GM18907 (cell line): Measurements from ENCODE around the gene SLC9A4.

ENCODE experiments used
- ATAC-seq: cut with Tn5 transposase; IDR thresholded peaks from one replicate; pipeline ENCODE4 v1.9.1; 2021; ENCODE audit warnings: mild to moderate bottlenecking, moderate library complexity; ENCODE audit not compliant: unreplicated experiment

SLC9A4 gene

DNA sequence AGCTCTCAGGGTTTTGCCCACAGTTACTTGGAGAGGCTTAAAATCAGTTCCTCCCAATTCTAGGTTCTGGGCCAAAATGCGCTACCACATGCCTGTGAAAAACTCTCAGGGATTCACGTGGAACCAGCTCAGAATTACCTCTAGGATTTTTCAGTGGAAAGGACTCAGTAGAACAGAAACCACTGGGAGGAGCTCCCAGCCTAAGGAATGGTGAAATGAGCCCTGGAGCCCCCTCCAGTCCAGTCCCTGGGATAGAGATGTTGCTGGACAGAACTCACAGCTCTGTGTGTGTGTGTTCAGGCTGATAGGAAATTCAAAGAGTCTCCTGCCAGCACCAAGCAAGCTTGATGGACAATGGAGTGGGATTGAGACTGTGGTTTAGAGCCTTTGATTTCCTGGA is 21.1 kb upstream of the SLC9A4 start:
- ATAC-seq: no peak

DNA sequence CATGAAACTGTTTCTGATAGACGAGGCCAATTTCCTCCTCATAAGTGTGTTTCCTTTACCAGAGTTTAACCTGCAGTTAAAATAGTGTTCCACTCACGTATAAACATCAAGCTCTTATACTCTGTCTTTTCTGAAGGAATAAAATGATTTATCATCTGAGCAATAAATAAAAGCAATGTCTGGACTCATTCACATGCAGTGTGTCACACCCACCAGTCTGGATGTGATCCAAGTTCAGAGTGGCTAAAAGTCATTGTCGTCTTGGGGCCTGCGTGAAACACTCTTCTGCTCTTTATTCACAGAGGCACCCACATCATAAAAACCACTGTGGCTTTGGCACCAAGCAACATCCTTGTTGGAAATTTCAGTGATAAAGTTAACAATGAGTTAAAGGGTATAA is 19.5 kb upstream of the SLC9A4 start:
- ATAC-seq: no peak

DNA sequence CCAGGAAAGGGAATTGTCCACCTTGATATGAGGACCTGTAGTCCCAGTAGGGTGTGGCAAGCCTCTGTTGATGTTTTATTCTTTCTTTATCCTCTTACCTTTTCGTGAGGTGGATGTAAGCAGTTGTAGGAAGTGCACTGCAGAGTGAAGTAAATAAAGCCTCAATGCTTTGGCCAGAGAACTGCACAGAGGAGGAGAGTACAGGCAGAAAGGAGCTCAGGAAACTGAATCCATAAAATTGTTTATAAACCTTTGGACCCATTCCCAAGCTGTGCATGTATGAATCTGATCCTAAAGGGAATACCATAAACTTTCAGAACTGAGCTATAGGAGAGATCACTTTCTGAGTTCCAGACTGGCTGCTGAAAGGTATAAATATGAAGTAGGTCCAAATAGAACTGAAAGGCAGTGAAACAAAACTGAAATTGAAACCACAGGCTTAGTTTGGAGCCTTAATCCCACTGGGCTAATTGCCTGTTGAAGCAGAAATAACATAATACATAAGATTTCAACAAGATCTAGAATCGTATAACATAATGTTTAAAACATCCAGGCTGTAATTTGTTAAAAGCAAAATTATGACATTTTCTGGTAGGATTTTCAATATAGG is 17.9 kb upstream of the SLC9A4 start:
- no peak for ATAC-seq

DNA sequence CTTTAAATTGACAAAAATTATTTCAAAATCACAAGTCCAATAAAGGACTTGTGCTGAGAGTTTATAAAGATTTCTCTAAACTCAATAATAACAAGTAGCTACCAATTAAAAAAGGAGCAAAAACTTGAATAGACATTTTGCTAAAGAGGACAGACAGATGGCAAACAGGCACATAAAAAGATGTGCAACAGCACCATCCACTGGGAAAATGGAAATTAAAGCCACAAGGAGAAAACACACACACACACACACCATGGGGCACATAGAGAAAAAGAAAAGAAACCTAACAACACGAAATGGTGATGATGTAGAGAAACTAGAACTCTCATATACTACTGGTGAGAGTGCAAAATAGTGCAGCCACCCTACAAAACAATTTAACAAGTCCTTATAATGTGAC is 12.6 kb upstream of the SLC9A4 start:
- no peak for ATAC-seq

DNA sequence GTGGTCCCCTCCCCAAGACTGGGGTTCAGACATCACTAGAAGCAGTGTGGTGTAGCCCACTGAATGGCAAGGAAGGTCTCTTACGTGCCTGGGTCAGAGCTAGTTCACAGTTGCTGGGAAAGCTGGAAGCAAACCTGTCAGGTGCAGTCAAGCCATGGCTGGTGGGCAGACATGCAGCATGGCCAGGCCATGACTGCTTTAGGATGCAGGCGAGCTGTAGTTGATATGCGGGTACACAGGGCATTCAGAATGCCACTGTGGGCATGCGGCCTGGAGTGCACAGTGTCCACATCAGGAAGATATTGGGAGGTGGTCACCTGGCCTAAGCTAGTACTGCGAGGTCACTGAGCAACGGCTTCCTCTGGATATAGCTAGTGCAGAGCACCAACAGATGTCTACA is 11.8 kb upstream of the SLC9A4 start:
- no peak for ATAC-seq

DNA sequence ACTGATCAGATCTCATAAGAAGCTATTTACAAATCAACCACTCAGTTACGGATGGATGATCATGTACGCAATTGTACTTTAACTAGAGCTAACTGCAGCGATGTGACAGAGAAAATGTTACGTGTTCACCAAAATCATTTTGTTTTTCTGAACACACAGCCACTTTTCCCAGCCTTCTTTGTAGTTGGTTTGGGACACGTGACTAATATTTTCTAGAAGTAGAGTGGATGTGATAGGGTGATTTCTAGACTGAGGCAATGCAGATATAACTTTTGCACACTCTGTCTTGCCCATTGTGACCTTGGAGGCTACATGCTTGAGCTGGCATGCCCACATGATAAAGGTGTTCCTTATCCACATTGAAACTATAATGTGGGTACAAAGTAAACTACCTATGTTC is 9.9 kb upstream of the SLC9A4 start:
- no peak for ATAC-seq

DNA sequence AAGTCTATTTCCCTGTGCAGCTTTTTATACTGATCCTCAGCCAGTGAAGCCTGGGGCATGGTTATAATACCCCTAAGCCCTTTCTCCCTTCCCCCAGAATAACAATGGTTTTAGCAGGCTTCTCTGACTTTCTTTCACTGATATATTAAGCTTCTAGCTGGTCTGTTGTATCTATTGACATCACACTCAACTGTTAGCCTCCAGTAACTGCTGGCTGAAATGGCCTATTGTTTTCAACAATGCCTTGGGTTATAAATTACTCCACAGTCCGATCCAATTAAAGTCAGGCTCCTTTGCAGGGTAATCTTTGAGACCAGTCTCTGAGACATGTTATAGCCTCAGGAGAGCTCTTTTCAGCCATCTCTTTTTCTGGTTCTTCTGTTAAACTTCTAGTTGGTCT is 2.9 kb upstream of the SLC9A4 start:
- ATAC-seq: no peak

DNA sequence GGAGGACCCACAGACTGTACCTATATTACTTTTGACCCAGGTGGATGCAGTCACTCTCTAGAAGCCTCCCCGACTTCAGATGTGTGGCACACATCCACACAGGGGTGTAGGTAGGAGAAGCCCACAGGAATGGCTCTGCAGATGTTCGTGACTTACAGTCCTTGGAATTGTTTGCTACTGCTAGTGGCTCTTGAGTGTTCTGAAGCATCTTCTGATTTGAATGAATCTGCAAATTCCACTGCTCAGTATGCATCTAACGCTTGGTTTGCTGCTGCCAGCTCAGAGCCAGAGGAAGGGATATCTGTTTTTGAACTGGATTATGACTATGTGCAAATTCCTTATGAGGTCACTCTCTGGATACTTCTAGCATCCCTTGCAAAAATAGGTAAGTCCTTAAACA is 605 bp downstream of the SLC9A4 start:
- no peak for ATAC-seq

DNA sequence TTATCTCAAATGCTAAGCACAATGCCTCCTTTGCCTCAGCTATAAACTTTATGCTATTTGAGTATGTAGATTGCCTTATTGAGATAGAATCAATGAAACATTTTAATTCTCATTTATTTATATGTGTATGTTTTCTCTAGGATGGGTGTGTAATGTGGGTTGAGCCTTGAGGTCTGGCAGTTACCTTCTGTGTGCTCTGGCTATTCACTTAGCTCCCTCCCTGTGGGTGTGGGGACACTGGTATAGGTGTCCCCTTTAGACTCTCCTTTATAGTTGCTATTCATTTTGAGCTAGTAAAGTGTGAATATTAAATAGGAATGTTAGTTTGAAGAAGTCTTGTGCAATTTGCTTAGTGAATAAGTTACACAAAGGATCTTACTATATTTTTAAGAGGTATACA is 1.8 kb downstream of the SLC9A4 start:
- no peak for ATAC-seq

DNA sequence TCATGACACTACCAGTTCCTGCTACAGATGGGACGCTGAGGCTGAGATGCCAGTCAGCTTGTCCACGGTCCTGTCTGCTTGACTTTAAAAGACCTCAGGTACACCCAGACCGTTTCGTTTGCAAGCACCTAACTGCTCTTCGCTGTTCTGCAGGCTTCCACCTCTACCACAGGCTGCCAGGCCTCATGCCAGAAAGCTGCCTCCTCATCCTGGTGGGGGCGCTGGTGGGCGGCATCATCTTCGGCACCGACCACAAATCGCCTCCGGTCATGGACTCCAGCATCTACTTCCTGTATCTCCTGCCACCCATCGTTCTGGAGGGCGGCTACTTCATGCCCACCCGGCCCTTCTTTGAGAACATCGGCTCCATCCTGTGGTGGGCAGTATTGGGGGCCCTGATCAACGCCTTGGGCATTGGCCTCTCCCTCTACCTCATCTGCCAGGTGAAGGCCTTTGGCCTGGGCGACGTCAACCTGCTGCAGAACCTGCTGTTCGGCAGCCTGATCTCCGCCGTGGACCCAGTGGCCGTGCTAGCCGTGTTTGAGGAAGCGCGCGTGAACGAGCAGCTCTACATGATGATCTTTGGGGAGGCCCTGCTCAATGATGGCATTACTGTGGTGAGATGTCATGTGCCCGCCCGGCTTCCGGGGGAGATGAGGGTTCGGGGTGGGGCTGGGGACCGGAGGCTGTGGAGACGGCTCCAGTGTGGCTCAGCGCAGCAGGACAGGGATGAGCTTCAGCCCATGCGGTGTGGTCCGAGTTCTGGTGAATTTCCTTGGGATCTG is 5.9 kb downstream of the SLC9A4 start:
- no peak for ATAC-seq

DNA sequence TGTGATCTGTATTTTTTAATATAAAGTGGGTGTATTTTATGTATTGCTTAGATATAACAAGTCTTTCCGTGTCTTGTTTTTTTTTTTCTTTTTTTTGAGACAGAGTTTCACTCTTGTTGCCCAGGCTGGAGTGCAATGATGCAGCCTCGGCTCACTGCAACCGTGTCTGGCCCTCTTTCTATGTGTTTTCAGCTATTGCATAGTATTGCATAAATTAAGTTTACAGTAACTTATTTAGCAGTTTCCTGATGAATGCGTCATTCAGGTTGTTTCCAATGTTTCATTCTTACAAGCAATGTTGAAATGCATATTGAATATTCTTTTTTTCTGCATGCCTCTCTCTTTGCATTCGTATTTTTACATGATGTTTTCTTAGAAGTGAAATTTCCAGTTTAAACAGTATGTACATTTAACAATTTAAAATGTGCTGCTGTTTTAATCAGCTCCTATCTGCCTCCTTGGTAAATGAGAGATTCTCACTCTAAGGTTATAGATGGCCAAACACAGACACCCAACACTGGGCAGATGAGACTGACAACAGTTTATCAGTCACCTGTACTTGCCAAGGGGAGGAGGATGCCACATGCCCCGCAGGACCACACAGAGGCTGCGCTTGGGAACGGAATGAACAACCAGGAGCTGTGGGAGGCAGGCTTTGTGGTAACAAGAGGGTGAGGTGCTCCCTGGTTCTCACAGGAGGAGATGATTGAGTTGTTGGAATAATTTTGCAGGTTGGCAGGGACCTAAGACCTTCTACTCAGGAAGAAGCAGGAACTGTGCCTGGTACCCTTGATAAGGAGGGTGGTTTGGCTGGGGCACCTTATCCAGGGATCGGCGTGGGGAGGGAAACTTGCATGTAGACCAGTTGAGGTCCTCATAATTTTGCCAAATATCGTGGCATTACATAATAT is 7.5 kb downstream of the SLC9A4 start:
- no peak for ATAC-seq

DNA sequence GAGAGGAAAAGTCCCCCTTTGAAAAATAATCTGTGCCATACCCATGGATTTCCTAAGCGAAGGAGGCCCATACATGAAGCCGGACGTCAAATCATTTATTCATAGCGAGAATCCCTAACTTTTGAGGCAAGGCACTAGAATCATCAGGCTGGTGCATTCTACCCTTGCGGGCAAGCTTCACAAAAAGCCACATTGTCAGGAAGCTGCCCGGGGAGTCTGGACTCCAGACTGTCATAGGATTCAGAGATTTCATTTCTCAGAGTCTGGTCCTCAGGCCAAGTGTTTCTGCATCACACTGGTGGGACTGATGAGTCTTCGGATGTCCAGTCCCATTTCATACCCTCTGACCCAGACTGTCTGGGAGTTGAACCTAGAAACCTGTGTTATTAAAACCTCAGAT is 8.9 kb downstream of the SLC9A4 start:
- ATAC-seq: no peak

DNA sequence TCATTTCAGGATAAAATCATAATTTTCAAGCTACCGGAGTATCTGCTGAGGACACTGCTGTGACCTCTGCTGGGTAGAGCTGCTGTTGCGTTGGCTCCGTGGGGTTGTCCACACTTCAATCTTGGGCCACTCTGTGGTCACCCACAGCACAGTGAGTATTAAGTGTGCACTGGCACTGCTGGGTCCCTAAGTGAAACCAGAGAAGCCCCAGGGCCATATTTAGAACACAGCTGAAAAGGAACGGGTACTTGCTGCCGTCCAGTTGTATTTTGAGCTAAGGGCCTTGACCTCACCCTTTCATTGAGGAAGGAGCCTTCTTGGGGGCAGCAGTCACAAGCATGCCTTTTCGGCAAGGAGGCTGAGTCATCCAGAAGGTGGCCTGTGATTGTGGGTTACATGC is 10.1 kb downstream of the SLC9A4 start:
- no peak for ATAC-seq

DNA sequence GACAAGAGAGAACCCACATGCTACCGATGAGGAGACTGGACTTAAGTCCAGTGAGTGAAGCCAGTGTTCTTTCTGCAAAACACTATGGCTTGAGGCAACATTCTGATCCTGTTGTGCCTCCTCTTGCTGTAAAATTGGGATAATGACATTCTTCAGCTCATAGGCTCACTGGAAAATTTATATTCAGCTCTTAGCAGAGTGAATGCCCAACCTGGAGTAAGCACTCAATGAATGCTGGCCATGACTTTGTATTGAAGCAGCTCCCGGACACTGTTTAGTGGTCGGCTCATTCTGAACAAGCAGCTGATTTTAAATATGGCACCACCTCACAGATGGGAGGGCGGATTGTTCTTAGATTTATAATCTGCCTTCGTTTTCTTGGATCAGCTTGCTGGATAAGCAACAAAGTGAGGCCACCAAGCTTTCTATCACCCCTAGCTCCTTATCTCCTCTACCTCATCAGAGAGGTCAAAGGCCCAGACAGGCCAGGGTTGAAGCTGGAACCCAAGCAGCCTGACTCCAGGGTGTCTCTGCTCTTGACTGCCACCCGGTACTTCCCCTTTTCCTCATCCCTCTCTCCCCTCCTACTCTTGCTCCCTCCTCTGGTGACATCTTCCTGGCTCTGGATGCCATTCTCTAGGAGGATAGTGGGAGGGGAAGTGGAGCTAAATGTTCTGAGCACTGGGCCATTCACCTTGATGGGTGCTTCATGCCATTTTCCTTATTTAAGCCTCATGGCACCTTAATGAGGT is 11.5 kb downstream of the SLC9A4 start:
- ATAC-seq: no peak

DNA sequence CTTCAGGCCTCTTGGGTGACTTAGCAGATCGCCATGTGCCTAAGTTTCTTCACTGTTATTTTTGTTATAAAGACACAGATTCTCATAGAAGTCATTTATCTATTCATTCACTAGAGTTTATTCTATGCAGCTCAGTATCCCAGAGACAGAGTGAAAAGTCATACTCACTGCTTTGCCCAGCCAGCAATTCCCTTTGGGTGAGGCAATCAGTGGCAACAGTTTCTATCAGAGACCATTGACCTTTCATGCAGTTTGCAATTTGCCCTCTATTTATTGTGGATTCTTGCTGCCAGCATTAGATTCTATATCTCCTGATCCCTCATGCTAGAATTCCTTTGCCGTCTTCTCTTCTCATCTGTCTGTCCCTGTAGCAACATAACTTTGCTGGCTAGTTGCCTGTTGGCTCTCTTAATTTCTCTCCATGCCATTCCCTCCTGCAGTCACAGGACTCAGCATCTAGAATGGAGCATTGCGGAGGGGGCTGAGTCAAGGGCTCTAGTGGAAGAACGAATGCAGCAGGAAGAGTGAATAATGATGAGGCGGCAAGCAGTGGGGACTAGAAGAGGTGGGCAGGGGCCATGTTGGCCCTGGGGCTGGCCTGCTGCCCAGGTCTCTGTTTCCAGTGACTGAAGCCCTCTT is 12.2 kb downstream of the SLC9A4 start:
- no peak for ATAC-seq

DNA sequence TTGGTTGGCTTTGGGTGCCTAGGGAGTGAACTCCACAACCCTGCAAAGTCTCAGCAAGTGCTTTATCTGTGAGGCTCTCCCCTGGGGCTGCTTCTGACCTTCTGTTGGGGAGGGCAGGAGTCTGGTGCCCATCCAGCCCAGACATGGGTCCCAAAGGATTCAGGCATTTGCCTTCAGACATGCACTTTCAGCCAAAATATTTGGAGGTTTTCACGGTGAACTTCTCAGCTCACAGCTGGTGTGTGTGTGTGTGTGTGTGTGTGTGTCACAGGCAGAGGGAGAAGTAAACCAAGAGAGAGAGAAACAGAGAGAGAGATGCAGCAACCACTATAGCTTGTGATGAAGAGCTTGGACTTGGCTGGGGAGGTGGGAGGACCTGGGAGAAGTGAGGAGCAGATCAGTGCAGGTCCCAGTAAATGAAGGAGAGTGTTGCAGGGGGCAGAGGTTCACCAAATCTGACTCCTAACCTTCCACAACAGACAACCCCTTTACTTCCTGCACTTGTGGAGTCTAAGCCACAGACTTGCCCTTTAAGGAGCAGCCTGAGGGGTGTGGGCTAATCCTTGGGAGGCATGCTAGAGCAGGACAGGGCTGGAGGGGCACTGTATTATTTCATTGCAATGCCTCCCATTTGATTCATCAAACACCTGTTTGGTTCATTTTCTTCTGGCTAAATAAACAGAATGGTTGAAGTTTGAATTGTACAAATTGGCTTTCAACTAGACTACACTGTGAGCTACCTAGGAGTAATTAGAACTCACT is 14.1 kb downstream of the SLC9A4 start:
- ATAC-seq: no peak

DNA sequence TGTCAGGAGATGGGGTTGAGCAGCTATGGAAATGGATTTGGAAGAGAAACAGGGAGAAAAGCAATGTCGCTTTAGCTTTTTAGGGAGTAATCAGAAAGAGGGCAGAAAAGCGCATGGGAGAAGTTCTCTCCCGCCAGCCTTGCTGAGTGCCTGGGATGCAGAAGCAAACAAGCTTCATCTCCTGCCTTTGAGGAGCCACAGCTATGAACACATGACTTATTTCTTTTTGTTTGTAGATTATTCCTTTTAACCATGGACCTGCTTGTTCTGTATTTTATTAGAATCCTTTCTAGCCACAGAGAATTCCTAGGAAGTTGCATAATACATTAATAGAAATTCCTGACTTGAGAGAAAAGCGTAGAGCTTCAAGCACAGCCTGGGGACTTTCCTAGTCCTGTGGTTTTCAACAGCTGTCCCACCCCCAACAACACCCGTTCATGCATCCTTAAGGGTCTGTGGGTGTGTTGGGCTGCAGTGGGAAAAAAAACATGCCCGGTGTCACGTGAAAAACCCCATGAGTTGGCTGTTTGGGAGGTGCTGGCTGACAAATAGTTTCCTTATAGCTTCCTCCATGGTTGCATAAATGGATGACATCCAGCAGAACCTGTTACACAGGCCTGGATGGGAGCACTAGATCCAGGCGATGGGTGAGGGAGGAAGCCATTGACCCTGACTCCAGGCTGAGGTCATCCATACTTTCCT is 14.9 kb downstream of the SLC9A4 start:
- no peak for ATAC-seq

DNA sequence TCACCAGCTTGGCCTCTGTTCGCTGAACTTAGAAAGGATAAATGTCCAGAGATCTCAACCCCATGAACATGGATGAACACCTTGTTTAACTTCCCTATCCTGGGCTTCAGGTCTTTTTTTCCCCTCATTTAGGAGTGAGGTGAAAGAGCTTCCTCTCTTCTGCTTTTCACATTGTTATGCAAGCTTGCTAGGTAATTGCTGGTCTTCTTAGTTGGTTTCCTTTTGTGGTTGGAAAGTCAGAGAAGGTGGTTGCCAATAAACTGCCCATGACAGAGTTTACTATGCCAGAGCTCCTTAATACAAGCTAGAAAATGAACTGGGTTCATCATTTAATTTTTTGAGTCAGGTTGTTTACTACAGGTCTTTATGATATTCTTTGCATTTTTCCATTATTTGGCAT is 16.6 kb downstream of the SLC9A4 start:
- peak; percentile 49 for ATAC-seq

DNA sequence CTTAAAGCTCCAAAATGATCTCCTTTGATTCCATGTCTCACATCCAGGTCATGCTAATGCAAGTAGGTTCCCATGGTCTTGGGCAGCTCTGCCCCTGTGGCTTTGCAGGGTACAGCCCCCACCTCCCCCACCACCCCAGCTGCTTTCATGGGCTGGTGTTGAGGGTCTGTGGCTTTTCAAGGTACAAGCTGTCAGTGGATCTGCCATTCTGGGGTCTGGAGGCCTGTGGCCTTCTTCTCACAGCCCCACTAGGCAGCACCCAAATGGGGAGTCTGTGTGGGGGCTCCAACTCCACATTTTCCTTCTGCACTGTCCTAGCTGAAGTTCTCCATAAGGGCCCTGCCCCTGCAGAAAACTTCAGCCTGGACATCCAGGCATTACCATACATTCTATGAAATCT is 19.0 kb downstream of the SLC9A4 start:
- ATAC-seq: no peak
